ENCODE measurements around the gene ZBED3. TPM values are rescaled to one million over a fixed set of nuclear protein-coding genes. Genes with fewer than 3 reads are reported as not detected.

The ZBED3 gene
- polyA plus RNA-seq, 1 donor from 2014 or later = 0.56 TPM

GRCh38 chr5:77131361-77131760 lies 44.3 kb upstream of the ZBED3 start:
- no peaks in the 10 kb centered on the region for H4K20me1 ChIP-seq (ENCODE audit: insufficient read depth)
- no peak overlapping the region for H3K4me2 ChIP-seq (ENCODE audit: low read length)
- no peaks in the 10 kb centered on the region for H3K9me2 ChIP-seq (ENCODE audit: insufficient read depth, low read length)
- no peaks in the 10 kb centered on the region for H3K27me3 ChIP-seq (ENCODE audit: insufficient read depth, low read depth, low read length)
- no peaks in the 10 kb centered on the region for H3K9me3 ChIP-seq (ENCODE audit: low read length)
- no peak overlapping the region for H3K27ac ChIP-seq (ENCODE audit: low read length)
- TF ChIP-seq POLR2AphosphoS5 (IDR thresholded peaks at IDR 0.05) (no peak), EZH2 (IDR thresholded peaks at IDR 0.05; ENCODE audit: borderline replicate concordance, insufficient read depth, low read length, poor library complexity, severe bottlenecking) (no peak), EP300 (conservative IDR thresholded peaks at IDR 0.05; ENCODE audit: poor library complexity, severe bottlenecking) (no peak), CTCF (IDR thresholded peaks at IDR 0.05; ENCODE audit: poor library complexity, severe bottlenecking) (no peak), MXI1 (conservative IDR thresholded peaks at IDR 0.05; ENCODE audit: poor library complexity, severe bottlenecking) (no peak), TAF1 (IDR thresholded peaks at IDR 0.05; ENCODE audit: low read depth) (no peak), SMC3 (conservative IDR thresholded peaks at IDR 0.05; ENCODE audit: poor library complexity) (no peak), RAD21 (conservative IDR thresholded peaks at IDR 0.05) (no peak), REST (IDR thresholded peaks at IDR 0.05; ENCODE audit: borderline replicate concordance) (no peak)
- no peaks in the 10 kb centered on the region for H3F3A ChIP-seq (ENCODE audit: insufficient read depth, low read length, poor library complexity, severe bottlenecking)
- no peak overlapping the region for H2AFZ ChIP-seq (ENCODE audit: low read depth, low read length)
- H3K36me3 ChIP-seq (ENCODE audit: insufficient read depth, low read length) = no peaks in the 10 kb centered on the region
- no peak overlapping the region for H3K4me3 ChIP-seq (ENCODE audit: low read length)
- no peaks in the 10 kb centered on the region for H3K79me2 ChIP-seq (replicated peaks; ENCODE audit: insufficient read depth, low read length)
- no peak overlapping the region for H3K9ac ChIP-seq (ENCODE audit: low read length)

GRCh38 chr5:77129391-77129990 lies 42.4 kb upstream of the ZBED3 start:
- H3K9me3 ChIP-seq (ENCODE audit: low read length) = no peaks in the 10 kb centered on the region
- no peaks in the 10 kb centered on the region for H3F3A ChIP-seq (ENCODE audit: insufficient read depth, low read length, poor library complexity, severe bottlenecking)
- no peaks in the 10 kb centered on the region for H4K20me1 ChIP-seq (ENCODE audit: insufficient read depth)
- H2AFZ ChIP-seq (ENCODE audit: low read depth, low read length) = no peak overlapping the region
- no peaks in the 10 kb centered on the region for H3K36me3 ChIP-seq (ENCODE audit: insufficient read depth, low read length)
- H3K27ac ChIP-seq (ENCODE audit: low read length) = no peak overlapping the region
- no peak overlapping the region for H3K9ac ChIP-seq (ENCODE audit: low read length)
- H3K4me3 ChIP-seq (ENCODE audit: low read length) = no peak overlapping the region
- H3K79me2 ChIP-seq (replicated peaks; ENCODE audit: insufficient read depth, low read length) = no peaks in the 10 kb centered on the region
- H3K4me2 ChIP-seq (ENCODE audit: low read length) = no peak overlapping the region
- no peaks in the 10 kb centered on the region for H3K27me3 ChIP-seq (ENCODE audit: insufficient read depth, low read depth, low read length)
- H3K9me2 ChIP-seq (ENCODE audit: insufficient read depth, low read length) = no peaks in the 10 kb centered on the region
- TF ChIP-seq SMC3 (conservative IDR thresholded peaks at IDR 0.05; ENCODE audit: poor library complexity) (peak; percentile 58), CTCF (IDR thresholded peaks at IDR 0.05; ENCODE audit: poor library complexity, severe bottlenecking) (peak; percentile 40), RAD21 (conservative IDR thresholded peaks at IDR 0.05) (peak; percentile 37), EP300 (conservative IDR thresholded peaks at IDR 0.05; ENCODE audit: poor library complexity, severe bottlenecking) (no peak)
